Spleen (tissue), 7 donors: ENCODE data around the gene TCF7.

Source experiments
- CTCF ChIP-seq, 11 experiments: fragments of 200-600 bp in 7 of 11; fragments of 450-650 bp in 4 of 11; sonication (generic) in 4 of 11; IDR thresholded peaks in 8 of 11; conservative IDR thresholded peaks in 3 of 11; 1 replicate in 7 of 11; 2 replicates in 4 of 11; pipeline versions ENCODE4 v1.4.0 to v1.8.0; 2016 to 2021; ENCODE audit warnings: antibody characterized with exemption in 11 of 11, inconsistent platforms in 4 of 11, mild to moderate bottlenecking in 1 of 11
- POLR2AphosphoS5 ChIP-seq, 3 donors: sonication (generic); formaldehyde crosslinking; IDR thresholded peaks; one replicate each; pipeline ENCODE4 v1.5.1; 2017; ENCODE audit warnings: antibody characterized with exemption in 3 of 3
- donor health status: DM: no; HTN: no; CAD: no; lungs with moderate emphysema.
- donor health status: DM: no; HTN: no; CAD: no.
- donor health status: DM: no; HTN: no; CAD: no.

DNA sequence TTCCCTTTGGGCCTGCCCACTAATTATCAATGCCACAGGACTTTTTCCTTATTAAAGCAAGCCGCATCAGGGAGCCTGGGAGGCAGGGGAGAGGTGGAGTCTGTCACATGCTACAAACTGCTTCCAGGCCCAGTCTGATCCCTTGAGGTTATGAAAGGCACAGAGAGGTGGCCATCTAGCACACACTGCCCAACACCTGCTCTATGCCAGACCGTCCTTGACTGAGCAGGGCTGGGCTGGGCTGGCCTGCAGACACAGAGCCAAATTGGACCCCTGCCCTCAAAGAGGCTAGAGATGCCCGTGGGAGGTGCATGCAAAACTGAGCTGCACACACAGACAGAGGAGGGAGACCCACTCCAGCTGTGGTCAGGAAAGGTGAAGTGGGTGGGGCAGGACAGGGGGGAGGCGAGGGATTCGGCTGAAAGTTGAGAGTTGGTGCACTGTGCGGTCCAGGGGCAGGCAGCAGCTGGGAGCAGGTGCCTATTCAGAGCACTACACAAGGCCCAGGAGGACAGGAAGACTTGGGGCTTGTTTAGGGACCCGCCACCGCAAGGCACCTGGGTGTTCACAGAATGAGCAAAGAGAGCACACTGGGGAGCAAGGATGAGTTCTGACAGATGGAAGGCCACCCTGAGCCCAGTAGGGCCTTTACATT lies 36.4 kb upstream of the TCF7 start:
- TF ChIP-seq CTCF (IDR thresholded peaks at IDR 0.05 in 8 of 11, conservative IDR thresholded peaks at IDR 0.05 in 3 of 11) (no peak), POLR2AphosphoS5 (IDR thresholded peaks at IDR 0.05) (no peak)
